NCI-H748 treated with DMSO at 0.1 percent for 48 hours (cell line): Measurements from ENCODE around the gene CYP1A2.

ENCODE experiments used
- DNase-seq: peaks from one replicate; lab custom pipeline; 2025; lab: John Stamatoyannopoulos, UW

The CYP1A2 gene

GRCh38 chr15:74804935-74805334 is 56.3 kb downstream of the CYP1A2 start:
- DNase-seq: no peak
